Natural killer cell treated with Interleukin-12 subunit alpha and Interleukin-12 subunit beta and Interleukin-15 and Interleukin-18, amount 100 ng/mL, for 72 hours (primary cell): ENCODE results near the gene TMCO4. TPM values are rescaled to one million over a fixed set of nuclear protein-coding genes. Genes with fewer than 3 reads are reported as not detected.

Experiments
- ATAC-seq, 2 donors: fragments of 150-1000 bp; cut with Tn5 transposase in 1 of 2; sonication (Bioruptor Pico), chemical (Tn5 transposase) in 1 of 2; 2 replicates each; pipeline ENCODE4 v1.10.0; 2021
- DNase-seq: peaks from one replicate; pipeline ENCODE4 v3.0.0; 2022; ENCODE audit warnings: low spot score
- H3K27ac Mint-ChIP-seq, 2 donors: 1 replicate in 1 of 2; 2 replicates in 1 of 2; pipeline ENCODE4 v1.8.0; 2022; ENCODE audit warnings: mixed read lengths in 2 of 2, mild to moderate bottlenecking in 1 of 2, moderate library complexity in 1 of 2
- H3K27me3 Mint-ChIP-seq, 2 donors: 1 replicate in 1 of 2; 2 replicates in 1 of 2; pipeline ENCODE4 v1.8.0; 2022; ENCODE audit warnings: mixed read lengths in 2 of 2
- H3K36me3 Mint-ChIP-seq: one replicate; pipeline ENCODE4 v1.8.0; 2022; ENCODE audit warnings: mixed read lengths
- H3K4me1 Mint-ChIP-seq, 2 donors: 1 replicate in 1 of 2; 2 replicates in 1 of 2; pipeline ENCODE4 v1.8.0; 2022; ENCODE audit warnings: low read depth in 2 of 2, mixed read lengths in 2 of 2, mild to moderate bottlenecking in 1 of 2
- H3K4me3 Mint-ChIP-seq: one replicate; pipeline ENCODE4 v1.8.0; 2022; ENCODE audit warnings: mixed read lengths
- H3K9me3 Mint-ChIP-seq: 2 replicates; pipeline ENCODE4 v1.8.0; 2022; ENCODE audit warnings: mixed read lengths
- total RNA-seq, 2 donors: library from RNA; stranded (reverse); gene quantifications; one replicate each; pipeline ENCODE4 v1.2.3, GENCODE V29; 2022

TMCO4 gene
- total RNA-seq, 2 donors from 2014 or later, result 11.7 to 20.3 TPM

DNA sequence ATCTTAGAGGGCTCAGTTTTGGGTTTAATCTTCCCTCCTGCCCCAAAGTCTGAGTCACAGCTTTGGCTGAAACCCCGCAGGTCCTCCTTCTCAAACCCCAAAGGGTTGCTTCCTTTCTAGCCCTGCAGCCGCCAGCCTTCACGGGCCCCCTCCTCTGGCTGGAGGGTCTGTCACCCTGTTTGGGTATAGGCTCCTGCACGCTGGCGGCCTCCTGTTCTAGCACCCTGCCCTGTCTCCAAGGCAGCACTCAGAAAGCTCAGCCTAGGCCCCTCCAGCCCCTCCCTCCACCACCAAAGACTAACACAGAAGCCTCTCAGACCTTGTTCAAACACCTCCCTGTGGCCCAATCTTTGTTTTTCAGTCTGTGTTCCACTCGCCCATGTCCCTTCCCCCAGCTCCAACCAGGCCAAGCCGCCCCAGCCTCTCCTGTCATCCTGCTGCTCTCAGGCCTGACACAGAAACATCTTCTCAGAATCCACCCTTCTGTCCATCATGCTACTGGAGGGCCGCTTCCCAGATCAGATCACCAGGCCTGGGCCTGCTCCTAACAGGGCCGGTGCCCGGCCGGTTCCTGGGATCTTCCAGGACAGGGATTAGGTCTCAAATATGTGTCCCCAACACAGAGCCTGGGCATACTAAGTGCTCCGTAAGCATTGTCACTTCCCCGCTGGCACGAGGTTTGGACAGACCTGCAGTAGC lies 99.5 kb downstream of the TMCO4 start:
- no peaks in the 10 kb centered on the region for H3K9me3 Mint-ChIP-seq
- DNase-seq (no peak), ATAC-seq (peak in 1 of 2 donors; percentile 7)
- peaks cover 0 to 2% of the 10 kb centered on the region in 2 donors for H3K4me1 Mint-ChIP-seq
- no peaks in the 10 kb centered on the region for H3K27me3 Mint-ChIP-seq
- H3K36me3 Mint-ChIP-seq, result no peaks in the 10 kb centered on the region
- no peak overlapping the region for H3K4me3 Mint-ChIP-seq
- no peak overlapping the region for H3K27ac Mint-ChIP-seq

DNA sequence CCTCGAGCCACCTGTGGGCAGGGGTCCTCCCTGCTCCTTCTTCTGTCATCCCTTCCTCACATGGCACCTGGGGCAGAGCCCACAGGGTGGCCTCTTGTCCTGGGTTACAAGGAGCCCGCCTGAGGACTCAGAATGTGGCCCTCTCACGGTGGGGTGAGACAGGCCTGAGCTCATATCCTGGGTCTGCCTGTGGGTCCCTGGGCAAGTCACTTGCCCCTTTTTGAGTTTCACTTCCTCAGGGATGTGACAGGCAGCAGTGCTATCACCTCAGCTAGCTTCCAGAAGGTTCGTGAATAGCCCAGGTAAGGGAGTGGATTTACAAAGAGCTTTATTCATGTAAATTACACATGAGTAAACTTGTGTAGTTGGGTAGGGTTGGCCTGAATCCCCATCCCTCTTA lies 101.5 kb downstream of the TMCO4 start:
- Mint-ChIP-seq H3K27me3 (no peaks in the 10 kb centered on the region), H3K4me1 (no peaks in the 10 kb centered on the region), H3K36me3 (no peaks in the 10 kb centered on the region), H3K4me3 (no peak overlapping the region), H3K27ac (no peak overlapping the region), H3K9me3 (no peaks in the 10 kb centered on the region)
- no peak for ATAC-seq
- no peak for DNase-seq

GRCh38 chr1:19696820-19697219 lies 102.9 kb downstream of the TMCO4 start:
- ATAC-seq (no peak), DNase-seq (no peak)
- H3K4me1 Mint-ChIP-seq, result peaks cover 0 to 1% of the 10 kb centered on the region in 2 donors
- H3K27me3 Mint-ChIP-seq, result no peaks in the 10 kb centered on the region
- H3K27ac Mint-ChIP-seq, result no peak overlapping the region
- no peak overlapping the region for H3K4me3 Mint-ChIP-seq
- no peaks in the 10 kb centered on the region for H3K36me3 Mint-ChIP-seq
- H3K9me3 Mint-ChIP-seq, result no peaks in the 10 kb centered on the region

GRCh38 chr1:19695772-19696171 lies 103.9 kb downstream of the TMCO4 start:
- DNase-seq (no peak), ATAC-seq (no peak)
- no peaks in the 10 kb centered on the region for H3K27me3 Mint-ChIP-seq
- H3K4me3 Mint-ChIP-seq, result no peak overlapping the region
- peaks cover 0 to 10% of the 10 kb centered on the region in 2 donors for H3K4me1 Mint-ChIP-seq
- H3K27ac Mint-ChIP-seq, result no peak overlapping the region
- no peaks in the 10 kb centered on the region for H3K9me3 Mint-ChIP-seq
- H3K36me3 Mint-ChIP-seq, result no peaks in the 10 kb centered on the region

GRCh38 chr1:19694298-19694697 lies 105.4 kb downstream of the TMCO4 start:
- Mint-ChIP-seq H3K9me3 (no peaks in the 10 kb centered on the region), H3K4me3 (no peak overlapping the region), H3K27ac (no peak overlapping the region), H3K4me1 (peaks cover 6 to 23% of the 10 kb centered on the region in 2 donors), H3K27me3 (no peaks in the 10 kb centered on the region), H3K36me3 (no peaks in the 10 kb centered on the region)
- ATAC-seq, result no peak
- no peak for DNase-seq

DNA sequence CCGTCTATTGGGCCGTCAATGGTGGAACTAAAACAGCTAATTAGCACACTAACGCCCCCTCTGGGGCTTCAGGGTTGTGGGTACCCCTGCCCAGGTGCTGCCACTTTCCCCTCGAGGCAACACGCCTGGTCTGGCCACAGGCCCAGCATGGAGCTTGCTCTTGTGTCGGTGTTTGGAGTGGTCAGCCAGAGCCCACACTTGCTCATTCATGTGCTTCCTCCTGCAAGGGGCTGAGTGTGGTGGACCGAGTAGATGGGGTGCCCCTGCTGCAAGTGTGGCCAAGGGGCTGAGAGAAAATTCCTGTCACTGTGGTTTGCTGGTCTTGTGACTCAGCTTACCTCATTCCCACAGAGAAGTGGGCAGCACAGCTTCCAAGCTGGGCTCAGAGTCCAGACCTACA lies 109.4 kb downstream of the TMCO4 start:
- no peaks in the 10 kb centered on the region for H3K9me3 Mint-ChIP-seq
- ATAC-seq (peak; percentile 33 to 54), DNase-seq (no peak)
- peak overlapping the region; percentile 35 to 67 for H3K27ac Mint-ChIP-seq
- H3K4me1 Mint-ChIP-seq, result peaks cover 27 to 45% of the 10 kb centered on the region in 2 donors
- H3K36me3 Mint-ChIP-seq, result no peaks in the 10 kb centered on the region
- H3K27me3 Mint-ChIP-seq, result no peaks in the 10 kb centered on the region
- H3K4me3 Mint-ChIP-seq, result no peak overlapping the region

DNA sequence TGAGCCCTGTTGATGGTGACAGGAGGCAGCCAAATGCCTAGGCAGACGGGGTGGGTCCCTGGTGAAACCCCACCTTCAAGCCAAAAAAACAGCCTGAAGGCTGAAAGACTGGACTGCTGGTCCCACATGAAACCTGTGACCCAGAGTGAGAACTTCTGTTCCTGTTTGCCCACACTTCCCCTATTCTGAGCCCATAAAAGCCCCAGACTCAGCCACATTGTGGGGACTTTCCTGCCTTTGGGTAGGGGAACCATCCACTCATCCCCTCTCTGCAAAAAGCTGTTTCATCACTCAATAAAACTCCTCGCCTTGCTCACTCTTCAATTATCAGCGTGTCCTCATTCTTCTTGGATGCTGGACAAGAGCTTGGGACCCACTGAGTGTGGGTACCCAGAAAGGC lies 109.9 kb downstream of the TMCO4 start:
- Mint-ChIP-seq H3K36me3 (no peaks in the 10 kb centered on the region), H3K4me1 (peaks cover 27 to 45% of the 10 kb centered on the region in 2 donors), H3K9me3 (no peaks in the 10 kb centered on the region), H3K27me3 (no peaks in the 10 kb centered on the region), H3K4me3 (no peak overlapping the region), H3K27ac (peak overlapping the region; percentile 35 to 67)
- ATAC-seq (peak; percentile 41 to 86), DNase-seq (peak; percentile 72)

DNA sequence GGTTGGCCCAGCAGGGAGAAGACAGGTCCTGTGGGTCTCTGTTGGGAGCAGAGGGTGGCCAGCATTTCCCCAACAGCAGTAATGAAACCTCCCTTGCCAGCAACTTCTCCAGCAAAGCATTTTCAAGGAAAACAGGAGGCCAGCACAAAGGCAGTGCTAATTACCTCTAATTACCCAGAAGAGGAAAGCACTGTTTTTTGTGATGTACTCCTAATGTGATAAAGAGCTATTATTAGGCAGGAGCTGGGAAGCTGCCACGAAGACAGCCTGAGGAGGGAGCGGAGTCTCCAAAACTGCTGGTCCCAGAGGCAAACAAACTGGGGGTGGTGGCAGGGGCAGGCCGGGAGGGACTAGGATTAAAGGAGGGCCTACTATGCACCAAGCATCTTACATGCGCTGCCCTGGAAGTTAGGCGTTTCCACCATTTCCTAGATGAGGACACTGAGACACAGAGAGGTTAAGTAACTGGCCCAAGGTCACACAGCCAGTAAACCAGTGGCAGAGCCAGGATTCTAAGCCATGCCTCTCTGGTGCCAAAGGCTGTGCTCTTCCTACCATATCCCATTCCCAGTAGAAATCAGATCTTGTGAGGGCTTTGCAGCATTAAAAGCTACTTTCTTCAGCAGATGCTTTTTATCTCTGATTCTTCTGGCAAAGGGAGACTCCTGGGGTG lies 110.5 kb downstream of the TMCO4 start:
- no peak for ATAC-seq
- no peaks in the 10 kb centered on the region for H3K27me3 Mint-ChIP-seq
- peak overlapping the region; percentile 52 to 73 for H3K27ac Mint-ChIP-seq
- H3K4me3 Mint-ChIP-seq, result peak overlapping the region; percentile 14
- H3K9me3 Mint-ChIP-seq, result no peaks in the 10 kb centered on the region
- H3K36me3 Mint-ChIP-seq, result no peaks in the 10 kb centered on the region
- H3K4me1 Mint-ChIP-seq, result peaks cover 27 to 45% of the 10 kb centered on the region in 2 donors
- DNase-seq, result no peak

DNA sequence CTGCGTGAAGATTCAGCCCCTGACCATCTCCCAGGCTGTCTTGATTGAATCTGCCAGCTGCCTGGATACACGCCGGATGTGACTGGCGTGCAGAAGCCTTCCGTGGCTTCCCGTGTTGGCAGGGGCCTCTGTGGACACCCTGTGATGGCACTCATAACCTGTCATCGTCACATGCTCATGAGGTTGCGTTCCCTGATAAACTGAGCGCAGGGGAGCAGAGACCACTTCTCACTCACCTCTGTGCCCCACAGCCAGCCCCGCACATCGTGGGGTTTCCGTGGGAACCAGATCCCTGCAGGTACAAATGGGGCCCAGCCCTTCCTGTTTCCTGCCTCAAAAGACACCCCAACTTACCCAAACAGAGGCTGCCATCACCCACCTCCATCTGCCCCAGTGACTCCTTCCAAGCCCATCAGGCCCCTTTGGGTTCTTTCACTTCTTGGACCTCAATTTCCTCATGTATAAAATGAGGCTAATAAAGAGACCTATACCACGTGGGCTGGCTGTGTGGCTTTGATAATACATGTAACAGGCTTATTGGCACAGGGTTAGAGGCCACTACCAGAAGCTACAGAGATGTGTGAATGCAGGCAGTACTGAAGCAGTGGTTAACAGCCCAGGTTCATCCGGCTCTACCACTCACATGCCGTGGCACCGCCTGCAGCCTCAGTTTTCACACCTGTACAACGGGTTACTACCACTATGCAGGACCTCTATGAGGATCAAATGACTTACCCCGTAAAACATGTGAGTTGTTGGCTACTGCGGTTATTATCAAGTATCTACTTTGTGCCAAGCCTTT lies 111.5 kb downstream of the TMCO4 start:
- H3K36me3 Mint-ChIP-seq, result no peaks in the 10 kb centered on the region
- H3K27me3 Mint-ChIP-seq, result no peaks in the 10 kb centered on the region
- peak overlapping the region; percentile 14 for H3K4me3 Mint-ChIP-seq
- no peaks in the 10 kb centered on the region for H3K9me3 Mint-ChIP-seq
- ATAC-seq (peak; percentile 66 to 81), DNase-seq (no peak)
- H3K27ac Mint-ChIP-seq, result peak overlapping the region; percentile 52 to 73
- peaks cover 27 to 45% of the 10 kb centered on the region in 2 donors for H3K4me1 Mint-ChIP-seq

- ATAC-seq (no peak), DNase-seq (no peak)
- Mint-ChIP-seq H3K4me1 (peaks cover 27 to 45% of the 10 kb centered on the region in 2 donors), H3K27ac (peak overlapping the region; percentile 34 to 73), H3K9me3 (no peaks in the 10 kb centered on the region), H3K4me3 (no peak overlapping the region), H3K27me3 (no peaks in the 10 kb centered on the region), H3K36me3 (no peaks in the 10 kb centered on the region)
These were observed 112.3 kb downstream of the TMCO4 start for GRCh38 chr1:19687414-19687813.

GRCh38 chr1:19685994-19686393 lies 113.7 kb downstream of the TMCO4 start:
- no peaks in the 10 kb centered on the region for H3K9me3 Mint-ChIP-seq
- DNase-seq, result no peak
- no peak for ATAC-seq
- H3K4me3 Mint-ChIP-seq, result no peak overlapping the region
- H3K27ac Mint-ChIP-seq, result no peak overlapping the region
- no peaks in the 10 kb centered on the region for H3K27me3 Mint-ChIP-seq
- no peaks in the 10 kb centered on the region for H3K36me3 Mint-ChIP-seq
- H3K4me1 Mint-ChIP-seq, result peaks cover 27 to 37% of the 10 kb centered on the region in 2 donors

GRCh38 chr1:19684677-19685076 lies 115.0 kb downstream of the TMCO4 start:
- no peak overlapping the region for H3K27ac Mint-ChIP-seq
- H3K27me3 Mint-ChIP-seq, result no peaks in the 10 kb centered on the region

GRCh38 chr1:19683351-19683750 lies 116.4 kb downstream of the TMCO4 start:
- Mint-ChIP-seq H3K4me1 (peaks cover 12 to 13% of the 10 kb centered on the region in 2 donors), H3K9me3 (no peaks in the 10 kb centered on the region), H3K27ac (no peak overlapping the region), H3K27me3 (no peaks in the 10 kb centered on the region), H3K4me3 (no peak overlapping the region), H3K36me3 (no peaks in the 10 kb centered on the region)
- DNase-seq, result no peak
- ATAC-seq, result no peak

More at GRCh38 chr1:19684677-19685076, 115.0 kb downstream of the TMCO4 start:
- Mint-ChIP-seq H3K4me3 (no peak overlapping the region), H3K36me3 (no peaks in the 10 kb centered on the region), H3K4me1 (peaks cover 23 to 26% of the 10 kb centered on the region in 2 donors), H3K9me3 (no peaks in the 10 kb centered on the region)
- DNase-seq (no peak), ATAC-seq (no peak)

- Mint-ChIP-seq H3K27ac (no peak overlapping the region), H3K4me3 (no peak overlapping the region), H3K9me3 (no peaks in the 10 kb centered on the region), H3K4me1 (peaks cover 8% of the 10 kb centered on the region in 2 donors), H3K36me3 (no peaks in the 10 kb centered on the region), H3K27me3 (no peaks in the 10 kb centered on the region)
- DNase-seq (no peak), ATAC-seq (no peak)
These were observed 116.8 kb downstream of the TMCO4 start for GRCh38 chr1:19682901-19683300.
